Glutamatergic neuron (in vitro differentiated cells): ENCODE results near the gene HOXD10. TPM values are rescaled to one million over a fixed set of nuclear protein-coding genes. Genes with fewer than 3 reads are reported as not detected.

ENCODE experiments used
- DNase-seq: peaks from one replicate; pipeline ENCODE4 v3.0.0; 2022
- H3K27ac Mint-ChIP-seq: one replicate; pipeline ENCODE4 v1.8.0; 2020; ENCODE audit warnings: mild to moderate bottlenecking, mixed read lengths, inconsistent platforms; ENCODE audit not compliant: unreplicated experiment
- H3K27me3 Mint-ChIP-seq: one replicate; pipeline ENCODE4 v1.8.0; 2020; ENCODE audit warnings: mild to moderate bottlenecking, moderate library complexity, mixed read lengths, inconsistent platforms; ENCODE audit not compliant: unreplicated experiment
- H3K36me3 Mint-ChIP-seq: one replicate; pipeline ENCODE4 v1.8.0; 2020; ENCODE audit warnings: mild to moderate bottlenecking, mixed read lengths, inconsistent platforms; ENCODE audit not compliant: unreplicated experiment
- H3K4me1 Mint-ChIP-seq: one replicate; pipeline ENCODE4 v1.8.0; 2020; ENCODE audit warnings: mild to moderate bottlenecking, low read depth, mixed read lengths, inconsistent platforms; ENCODE audit not compliant: unreplicated experiment
- H3K4me3 Mint-ChIP-seq: one replicate; pipeline ENCODE4 v1.8.0; 2020; ENCODE audit warnings: mild to moderate bottlenecking, mixed read lengths, inconsistent platforms; ENCODE audit not compliant: unreplicated experiment
- H3K9me3 Mint-ChIP-seq: one replicate; pipeline ENCODE4 v1.8.0; 2020; ENCODE audit warnings: mild to moderate bottlenecking, moderate library complexity, mixed read lengths, inconsistent platforms; ENCODE audit not compliant: unreplicated experiment
- total RNA-seq: library from RNA; stranded (reverse); fragmentation: NEBNext Ultra II Directional; extraction: Animal tissue kit (Norgen Biotek cat#: 25700); gene quantifications from one replicate; pipeline ENCODE4 v1.2.1, GENCODE V29; 2021; ENCODE audit not compliant: unreplicated experiment
- TF ChIP-seq, protein P1 (sequence below): fragments of 200-600 bp; sonication (generic); IDR thresholded peaks from one replicate; pipeline ENCODE4 v1.5.0; 2021; ENCODE audit not compliant: partially characterized antibody, unreplicated experiment

Gene HOXD10
- total RNA-seq, 1 donor from 2014 or later, result not detected

- Mint-ChIP-seq H3K9me3 (peaks cover 21% of the 10 kb centered on the region), H3K27ac (no peak overlapping the region), H3K4me3 (no peak overlapping the region), H3K27me3 (peaks cover 52% of the 10 kb centered on the region), H3K36me3 (peaks cover 4% of the 10 kb centered on the region), H3K4me1 (peaks cover 1% of the 10 kb centered on the region)
- no peak for DNase-seq
- TF ChIP-seq, protein P1, sequence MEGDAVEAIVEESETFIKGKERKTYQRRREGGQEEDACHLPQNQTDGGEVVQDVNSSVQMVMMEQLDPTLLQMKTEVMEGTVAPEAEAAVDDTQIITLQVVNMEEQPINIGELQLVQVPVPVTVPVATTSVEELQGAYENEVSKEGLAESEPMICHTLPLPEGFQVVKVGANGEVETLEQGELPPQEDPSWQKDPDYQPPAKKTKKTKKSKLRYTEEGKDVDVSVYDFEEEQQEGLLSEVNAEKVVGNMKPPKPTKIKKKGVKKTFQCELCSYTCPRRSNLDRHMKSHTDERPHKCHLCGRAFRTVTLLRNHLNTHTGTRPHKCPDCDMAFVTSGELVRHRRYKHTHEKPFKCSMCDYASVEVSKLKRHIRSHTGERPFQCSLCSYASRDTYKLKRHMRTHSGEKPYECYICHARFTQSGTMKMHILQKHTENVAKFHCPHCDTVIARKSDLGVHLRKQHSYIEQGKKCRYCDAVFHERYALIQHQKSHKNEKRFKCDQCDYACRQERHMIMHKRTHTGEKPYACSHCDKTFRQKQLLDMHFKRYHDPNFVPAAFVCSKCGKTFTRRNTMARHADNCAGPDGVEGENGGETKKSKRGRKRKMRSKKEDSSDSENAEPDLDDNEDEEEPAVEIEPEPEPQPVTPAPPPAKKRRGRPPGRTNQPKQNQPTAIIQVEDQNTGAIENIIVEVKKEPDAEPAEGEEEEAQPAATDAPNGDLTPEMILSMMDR, result no peak
Observed at GRCh38 chr2:176089843-176090395, 26.7 kb upstream of the HOXD10 start.

GRCh38 chr2:176090862-176091261, 25.7 kb upstream of the HOXD10 start:
- TF ChIP-seq, protein P1, result no peak
- Mint-ChIP-seq H3K36me3 (peaks cover 4% of the 10 kb centered on the region), H3K27ac (no peak overlapping the region), H3K9me3 (peaks cover 21% of the 10 kb centered on the region), H3K27me3 (peaks cover 50% of the 10 kb centered on the region), H3K4me1 (no peaks in the 10 kb centered on the region), H3K4me3 (no peak overlapping the region)
- no peak for DNase-seq

GRCh38 chr2:176091329-176092258, 25.0 kb upstream of the HOXD10 start:
- no peak overlapping the region for H3K27ac Mint-ChIP-seq
- DNase-seq, result no peak
- peak overlapping the region; percentile 63 for H3K4me3 Mint-ChIP-seq
- H3K9me3 Mint-ChIP-seq, result peaks cover 22% of the 10 kb centered on the region
- H3K36me3 Mint-ChIP-seq, result peaks cover 4% of the 10 kb centered on the region
- H3K4me1 Mint-ChIP-seq, result peaks cover 1% of the 10 kb centered on the region
- peaks cover 44% of the 10 kb centered on the region for H3K27me3 Mint-ChIP-seq
- TF ChIP-seq, protein P1, result no peak

DNA sequence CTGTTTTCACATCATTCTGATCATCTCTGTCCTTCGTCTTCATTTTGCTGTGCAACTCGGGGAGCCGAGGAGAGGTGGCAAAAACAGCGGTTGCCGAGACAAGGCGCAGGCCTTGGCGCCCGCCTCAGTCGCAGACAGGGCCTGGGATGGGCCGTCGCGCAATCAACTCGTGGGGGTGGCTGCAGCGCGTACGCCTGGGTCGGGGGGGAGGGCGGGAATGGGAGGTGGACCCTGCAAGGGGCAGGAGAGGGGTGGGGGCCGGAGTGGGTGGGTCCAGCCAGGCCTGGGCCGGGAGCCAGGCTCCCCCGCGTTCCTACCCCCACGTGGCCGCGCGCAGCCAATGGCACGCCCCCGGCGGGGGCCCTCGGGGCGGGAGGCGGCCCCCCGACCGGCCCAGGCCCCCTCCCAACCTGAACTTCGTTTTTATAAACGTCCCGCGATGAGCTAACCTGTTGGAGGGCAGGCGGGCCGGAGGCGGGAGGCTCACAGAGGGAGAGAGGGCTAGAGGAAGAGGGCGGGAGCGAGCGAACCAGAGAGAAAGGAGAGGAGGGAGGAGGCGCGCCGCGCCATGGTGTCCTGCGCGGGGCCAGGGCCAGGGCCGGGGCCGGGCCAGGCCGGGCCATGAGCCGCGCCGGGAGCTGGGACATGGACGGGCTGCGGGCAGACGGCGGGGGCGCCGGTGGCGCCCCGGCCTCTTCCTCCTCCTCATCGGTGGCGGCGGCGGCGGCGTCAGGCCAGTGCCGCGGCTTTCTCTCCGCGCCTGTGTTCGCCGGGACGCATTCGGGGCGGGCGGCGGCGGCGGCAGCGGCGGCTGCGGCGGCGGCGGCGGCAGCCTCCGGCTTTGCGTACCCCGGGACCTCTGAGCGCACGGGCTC, 24.1 kb upstream of the HOXD10 start, which contains the start of gene HOXD13:
TSS of gene HOXD13 (plus strand) at position 452 of the 875 bp plus-strand sequence. CDS start at position 622, 170 bp downstream.
- H3K27ac Mint-ChIP-seq, result no peak within 1 kb of the TSS
- TF ChIP-seq, protein P1, result no peak
- H3K4me3 Mint-ChIP-seq, result peak within 1 kb of the TSS; percentile 63
- H3K27me3 Mint-ChIP-seq, result peaks cover 47% of the 10 kb centered on the region
- peaks cover 24% of the 10 kb centered on the region for H3K9me3 Mint-ChIP-seq
- peak; percentile 63 for DNase-seq
- peaks cover 7% of the 10 kb centered on the region for H3K4me1 Mint-ChIP-seq
- H3K36me3 Mint-ChIP-seq, result peaks cover 4% of the 10 kb centered on the region
